Measurements from ENCODE around the gene PLXDC1.

GRCh38 chr17:39193346-39193745 lies 41.9 kb upstream of the PLXDC1 start:
- TF ChIP-seq CTCF (IDR thresholded peaks at IDR 0.05) (no peak), POLR2A (IDR thresholded peaks at IDR 0.05) (no peak)
